Natural killer cell (primary cell): ENCODE results near the gene FLT3LG. TPM values are rescaled to one million over a fixed set of nuclear protein-coding genes. Genes with fewer than 3 reads are reported as not detected.
A peak's percentile ranks its signal among the peaks of the same experiment; 100 is the strongest.

Experiments
- ATAC-seq, 3 donors: fragments of 150-1000 bp in 2 of 3; fragments of 200-7000 bp in 1 of 3; cut with Tn5 transposase; 1 replicate in 1 of 3; 2 replicates in 2 of 3; pipeline ENCODE4 v1.10.0; 2021; ENCODE audit warnings: mild to moderate bottlenecking in 2 of 3, moderate library complexity in 2 of 3
- DNase-seq, 2 donors: peaks; one replicate each; pipeline versions ENCODE4 v3.0.0 to v3.0.0-alpha.2; 2013 to 2021; ENCODE audit warnings: mixed read lengths in 1 of 2
- H3K27ac ChIP-seq: one replicate; pipeline ENCODE4 v1.5.1; 2013; ENCODE audit warnings: mild to moderate bottlenecking, low read length
- H3K27me3 ChIP-seq: one replicate; pipeline ENCODE4 v1.6.1; 2013; ENCODE audit warnings: low read length; ENCODE audit not compliant: control insufficient read depth, insufficient read depth
- H3K36me3 ChIP-seq: one replicate; pipeline ENCODE4 v1.6.1; 2013; ENCODE audit warnings: low read length; ENCODE audit not compliant: control insufficient read depth, insufficient read depth
- H3K4me1 ChIP-seq: one replicate; pipeline ENCODE4 v1.6.1; 2013; ENCODE audit warnings: low read length; ENCODE audit not compliant: control insufficient read depth, insufficient read depth
- H3K4me3 ChIP-seq: one replicate; pipeline ENCODE4 v1.5.1; 2013; ENCODE audit warnings: low read length
- H3K9me3 ChIP-seq: one replicate; pipeline ENCODE4 v1.6.1; 2013; ENCODE audit warnings: low read length; ENCODE audit not compliant: control insufficient read depth, insufficient read depth
- H3K27ac Mint-ChIP-seq, 2 donors: one replicate each; pipeline ENCODE4 v1.8.0; 2022; ENCODE audit warnings: mild to moderate bottlenecking in 2 of 2, mixed read lengths in 2 of 2, moderate library complexity in 1 of 2
- H3K27me3 Mint-ChIP-seq, 2 donors: one replicate each; pipeline ENCODE4 v1.8.0; 2022; ENCODE audit warnings: low read depth in 2 of 2, mixed read lengths in 2 of 2
- H3K36me3 Mint-ChIP-seq: one replicate; pipeline ENCODE4 v1.8.0; 2022; ENCODE audit warnings: mixed read lengths
- H3K4me1 Mint-ChIP-seq, 2 donors: one replicate each; pipeline ENCODE4 v1.8.0; 2022; ENCODE audit warnings: mixed read lengths in 2 of 2
- H3K4me3 Mint-ChIP-seq: one replicate; pipeline ENCODE4 v1.8.0; 2022; ENCODE audit warnings: mild to moderate bottlenecking, moderate library complexity, mixed read lengths
- H3K9me3 Mint-ChIP-seq, 2 donors: one replicate each; pipeline ENCODE4 v1.8.0; 2022; ENCODE audit warnings: mixed read lengths in 2 of 2
- WGBS: methylation state at CpG from one replicate; pipeline ENCODE4 v1.1.7; 2013; ENCODE audit warnings: missing lambda C conversion rate; ENCODE audit not compliant: insufficient coverage; 5-methylcytosine and 5-hydroxymethylcytosine counted together
- intact Hi-C: fragments of 100-400 bp; cut with micrococcal nuclease; formaldehyde crosslinking; loops from one replicate; pipeline ENCODE4 v1.14.2; 2022
- total RNA-seq, 4 donors: library from RNA; stranded (reverse); fragments of 120-200 nt in 1 of 4; gene quantifications; one replicate each; pipeline versions ENCODE4 v1.2.3 to v1.2.4, GENCODE V29; 2013 to 2022
- TF ChIP-seq, protein P1 (sequence below): fragments of 200-600 bp; IDR thresholded peaks from one replicate; pipeline ENCODE4 v1.8.0; 2022; ENCODE audit warnings: antibody characterized with exemption

The FLT3LG gene
- total RNA-seq, 3 donors from 2014 or later (not counting 1 experiment from before 2014, with no cell fraction given), result 44.7 to 65.7 (median 64.8) TPM

DNA sequence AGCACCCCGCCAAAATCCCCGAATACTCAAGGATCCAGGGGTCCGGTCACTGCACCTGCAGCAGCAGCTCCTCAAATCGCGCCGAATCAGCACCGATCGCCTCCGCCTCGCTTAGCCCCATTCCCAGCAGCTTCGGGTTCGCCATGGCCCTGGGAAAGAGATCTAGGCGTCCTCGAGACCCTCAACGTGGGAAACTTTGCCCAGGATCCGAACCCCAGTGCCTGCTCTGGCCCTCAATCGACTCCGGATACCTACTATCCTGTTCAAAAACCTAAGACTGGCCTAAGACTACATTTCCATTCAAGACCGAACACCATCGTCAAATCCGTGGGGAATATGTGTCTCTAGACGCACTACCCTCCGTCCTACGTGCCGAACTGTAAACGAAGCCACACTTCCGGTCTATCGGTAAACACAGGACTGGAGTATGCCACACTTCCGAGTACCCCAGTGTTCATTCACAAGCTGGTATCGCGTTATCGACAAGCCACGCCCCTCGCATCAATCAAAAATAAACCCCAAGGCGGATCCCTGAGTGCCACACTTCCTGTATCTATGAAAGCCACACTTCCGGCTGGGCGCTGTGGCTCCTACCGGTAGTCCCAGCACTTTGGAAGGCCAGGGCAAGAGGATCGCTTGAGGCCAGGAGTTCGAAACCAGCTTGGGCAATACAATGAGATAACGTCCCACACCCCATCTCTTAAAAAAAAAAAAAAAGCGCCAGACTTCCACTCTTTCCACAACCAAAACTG, 22.4 kb upstream of the FLT3LG start, which contains the start of gene PIH1D1:
Gene PIH1D1, minus strand, starts transcription at position 385 of the 752 bp plus-strand sequence. Its CDS starts 240 bp downstream, at position 145.
- H3K27me3 Mint-ChIP-seq, result no peaks in the 10 kb centered on the region
- Histone ChIP-seq H3K36me3 (peaks cover 29% of the 10 kb centered on the region), H3K4me1 (peaks cover 40% of the 10 kb centered on the region), H3K27me3 (no peaks in the 10 kb centered on the region), H3K27ac (peak within 1 kb of the TSS; percentile 99), H3K4me3 (peak within 1 kb of the TSS; percentile 95), H3K9me3 (no peaks in the 10 kb centered on the region)
- intact Hi-C loops, result loop anchor here (1.0 to 2.0 kb wide), 2 partner anchors 8 to 45 kb away; partner anchors contain the start of gene RPS11
- under 1% methylated on average over 41 of the region's 42 CpGs for WGBS
- H3K9me3 Mint-ChIP-seq, result no peaks in the 10 kb centered on the region
- DNase-seq (peak; percentile 89 to 99), ATAC-seq (peak; percentile 66 to 77 (median 70))
- peak within 1 kb of the TSS; percentile 99 for H3K4me3 Mint-ChIP-seq
- TF ChIP-seq, protein P1, sequence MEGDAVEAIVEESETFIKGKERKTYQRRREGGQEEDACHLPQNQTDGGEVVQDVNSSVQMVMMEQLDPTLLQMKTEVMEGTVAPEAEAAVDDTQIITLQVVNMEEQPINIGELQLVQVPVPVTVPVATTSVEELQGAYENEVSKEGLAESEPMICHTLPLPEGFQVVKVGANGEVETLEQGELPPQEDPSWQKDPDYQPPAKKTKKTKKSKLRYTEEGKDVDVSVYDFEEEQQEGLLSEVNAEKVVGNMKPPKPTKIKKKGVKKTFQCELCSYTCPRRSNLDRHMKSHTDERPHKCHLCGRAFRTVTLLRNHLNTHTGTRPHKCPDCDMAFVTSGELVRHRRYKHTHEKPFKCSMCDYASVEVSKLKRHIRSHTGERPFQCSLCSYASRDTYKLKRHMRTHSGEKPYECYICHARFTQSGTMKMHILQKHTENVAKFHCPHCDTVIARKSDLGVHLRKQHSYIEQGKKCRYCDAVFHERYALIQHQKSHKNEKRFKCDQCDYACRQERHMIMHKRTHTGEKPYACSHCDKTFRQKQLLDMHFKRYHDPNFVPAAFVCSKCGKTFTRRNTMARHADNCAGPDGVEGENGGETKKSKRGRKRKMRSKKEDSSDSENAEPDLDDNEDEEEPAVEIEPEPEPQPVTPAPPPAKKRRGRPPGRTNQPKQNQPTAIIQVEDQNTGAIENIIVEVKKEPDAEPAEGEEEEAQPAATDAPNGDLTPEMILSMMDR, result no peak
- peaks cover 44 to 47% of the 10 kb centered on the region in 2 donors for H3K4me1 Mint-ChIP-seq
- H3K36me3 Mint-ChIP-seq, result no peaks in the 10 kb centered on the region
- peak within 1 kb of the TSS; percentile 98 to 100 for H3K27ac Mint-ChIP-seq

DNA sequence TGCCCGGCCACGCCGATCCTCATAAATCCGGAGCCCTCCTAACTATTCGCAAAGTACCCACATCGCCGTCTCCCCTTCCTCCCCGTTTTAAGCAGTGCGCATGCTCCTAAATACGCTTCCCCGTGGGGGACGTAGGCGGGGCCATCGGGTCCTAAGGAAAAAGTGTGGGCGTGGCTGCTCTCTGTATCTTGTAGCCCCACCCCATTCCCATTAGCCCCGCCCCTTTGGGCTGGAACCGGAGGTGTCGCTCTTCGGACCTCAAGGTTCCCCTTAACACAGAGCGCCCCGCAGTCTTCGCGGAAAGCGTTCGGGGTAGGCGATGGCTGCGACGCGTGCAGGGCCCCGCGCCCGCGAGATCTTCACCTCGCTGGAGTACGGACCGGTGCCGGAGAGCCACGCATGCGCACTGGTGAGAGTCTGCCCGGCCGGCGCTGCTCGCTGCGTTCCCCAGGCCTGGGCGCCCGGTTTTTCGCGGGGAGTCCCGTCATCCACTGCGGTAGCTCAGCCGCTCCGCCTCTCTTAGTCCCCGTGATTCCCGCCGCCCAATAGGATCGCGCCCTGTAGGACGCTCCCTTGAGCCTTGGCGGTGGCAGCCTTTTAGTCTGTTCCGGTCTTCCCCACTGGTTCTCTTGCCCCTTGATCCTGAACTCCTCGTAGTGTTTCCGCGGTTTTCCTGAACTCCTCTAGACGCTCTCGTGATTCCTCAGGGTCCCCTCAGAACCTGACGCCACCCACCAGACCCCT, 20.8 kb upstream of the FLT3LG start, which contains the start of gene ALDH16A1:
Gene ALDH16A1, plus strand, starts transcription at position 213 of the 744 bp plus-strand sequence. Its CDS starts 107 bp downstream, at position 320.
- ATAC-seq, result peak; percentile 79 to 96 (median 86)
- Histone ChIP-seq H3K9me3 (no peaks in the 10 kb centered on the region), H3K36me3 (peaks cover 15% of the 10 kb centered on the region), H3K27ac (peak within 1 kb of the TSS; percentile 99), H3K4me3 (peak within 1 kb of the TSS; percentile 78), H3K4me1 (peaks cover 46% of the 10 kb centered on the region), H3K27me3 (no peaks in the 10 kb centered on the region)
- H3K36me3 Mint-ChIP-seq, result no peaks in the 10 kb centered on the region
- TF ChIP-seq, protein P1, result no peak
- no peaks in the 10 kb centered on the region for H3K27me3 Mint-ChIP-seq
- peaks cover 43 to 51% of the 10 kb centered on the region in 2 donors for H3K4me1 Mint-ChIP-seq
- no peaks in the 10 kb centered on the region for H3K9me3 Mint-ChIP-seq
- intact Hi-C loops, result loop anchor here (1.0 to 2.0 kb wide), 5 partner anchors 16 to 424 kb away; partner anchors contain the start of genes AKT1S1, RPL13A, RPS11 and TBC1D17
- DNase-seq, result peak; percentile 96 to 99
- under 1% methylated on average over 66 of the region's 66 CpGs for WGBS
- peak within 1 kb of the TSS; percentile 99 for H3K4me3 Mint-ChIP-seq
- peak within 1 kb of the TSS; percentile 98 to 100 for H3K27ac Mint-ChIP-seq

DNA sequence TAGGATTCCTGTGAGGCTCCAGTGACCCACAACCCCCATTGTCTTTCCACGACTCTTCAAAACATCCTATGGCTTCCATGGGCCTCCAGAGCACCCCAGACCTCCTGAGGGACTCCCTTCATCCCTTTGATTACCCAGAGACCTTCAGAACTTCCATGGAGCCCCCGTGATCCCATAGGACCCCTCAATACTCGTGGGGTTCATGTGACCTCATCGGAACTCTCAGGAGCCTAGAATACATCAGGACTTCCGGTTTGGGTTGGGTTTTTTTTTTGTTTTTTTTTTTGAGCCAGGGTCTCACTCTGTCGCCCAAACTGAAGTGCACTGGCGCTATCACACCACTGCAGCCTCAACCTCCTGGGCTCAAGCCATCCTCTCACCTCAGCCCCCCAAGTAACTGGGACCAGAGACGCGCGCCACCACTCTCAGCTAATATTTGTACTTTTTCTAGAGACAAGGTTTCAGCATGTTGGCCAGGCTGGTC, 20.2 kb upstream of the FLT3LG start:
- WGBS, result 22% methylated on average over 10 of the region's 10 CpGs
- Histone ChIP-seq H3K4me1 (peaks cover 52% of the 10 kb centered on the region), H3K36me3 (peaks cover 12% of the 10 kb centered on the region), H3K4me3 (peak overlapping the region; percentile 78), H3K27me3 (no peaks in the 10 kb centered on the region), H3K27ac (peak overlapping the region; percentile 99), H3K9me3 (no peaks in the 10 kb centered on the region)
- DNase-seq, result peak in 1 of 2 donors; percentile 61
- Mint-ChIP-seq H3K27me3 (no peaks in the 10 kb centered on the region), H3K4me3 (peak overlapping the region; percentile 95), H3K4me1 (peaks cover 37 to 45% of the 10 kb centered on the region in 2 donors), H3K27ac (peak overlapping the region; percentile 98 to 100), H3K36me3 (no peaks in the 10 kb centered on the region), H3K9me3 (no peaks in the 10 kb centered on the region)
- TF ChIP-seq, protein P1, result no peak
- intact Hi-C loops, result loop anchor here (1.0 to 2.0 kb wide), 5 partner anchors 16 to 424 kb away; partner anchors contain the start of genes AKT1S1, RPL13A, RPS11 and TBC1D17
- ATAC-seq, result no peak
